Bronchial epithelial cell (primary cell): ENCODE data around the gene GPR35. TPM values are rescaled to one million over a fixed set of nuclear protein-coding genes. Genes with fewer than 3 reads are reported as not detected.
A peak's percentile ranks its signal among the peaks of the same experiment; 100 is the strongest.

Experiments
- DNase-seq: peaks from one replicate; pipeline ENCODE4 v3.0.0-alpha.2; 2010; ENCODE audit warnings: low read depth
- FAIRE-seq: peaks from 2 replicates; lab custom pipeline; 2011; peaks lifted over from hg19 to GRCh38; lab: Jason Lieb, UNC
- H3K27me3 ChIP-seq: 2 replicates; pipeline ENCODE4 v1.5.1; 2011; ENCODE audit warnings: low read length; ENCODE audit not compliant: control insufficient read depth, insufficient read depth
- H3K36me3 ChIP-seq: 2 replicates; pipeline ENCODE4 v1.5.1; 2011; ENCODE audit warnings: low read length; ENCODE audit not compliant: control insufficient read depth, insufficient read depth
- H3K4me3 ChIP-seq: 2 replicates; pipeline ENCODE4 v1.5.1; 2011; ENCODE audit warnings: mild to moderate bottlenecking, low read depth, low read length, control low read depth
- CTCF ChIP-seq: IDR thresholded peaks from 2 replicates; pipeline ENCODE4 v1.5.1; 2011; ENCODE audit warnings: mild to moderate bottlenecking, moderate library complexity, low read length, control low read depth, inconsistent platforms; ENCODE audit not compliant: insufficient read depth, severe bottlenecking
- total RNA-seq: library from RNA; depleted of rRNA; stranded (reverse); fragments of >200 nt; gene quantifications from 2 replicates; pipeline ENCODE4 v1.2.1, GENCODE V29; 2014

Gene GPR35
- total RNA-seq, 1 donor from 2014 or later, result 0.26 TPM

GRCh38 chr2:240586919-240587800, 38.1 kb upstream of the GPR35 start:
- no peaks in the 10 kb centered on the region for H3K27me3 ChIP-seq
- FAIRE-seq (no peak), DNase-seq (peak; percentile 28)
- peak overlapping the region; percentile 78 for H3K4me3 ChIP-seq
- peaks cover 14% of the 10 kb centered on the region for H3K36me3 ChIP-seq
- TF ChIP-seq CTCF, result no peak

- H3K36me3 ChIP-seq, result peaks cover 17% of the 10 kb centered on the region
- no peak for TF ChIP-seq CTCF
- no peaks in the 10 kb centered on the region for H3K27me3 ChIP-seq
- FAIRE-seq (peak; percentile 32), DNase-seq (no peak)
- no peak overlapping the region for H3K4me3 ChIP-seq
Measured at GRCh38 chr2:240588006-240588655, 37.1 kb upstream of the GPR35 start.

DNA sequence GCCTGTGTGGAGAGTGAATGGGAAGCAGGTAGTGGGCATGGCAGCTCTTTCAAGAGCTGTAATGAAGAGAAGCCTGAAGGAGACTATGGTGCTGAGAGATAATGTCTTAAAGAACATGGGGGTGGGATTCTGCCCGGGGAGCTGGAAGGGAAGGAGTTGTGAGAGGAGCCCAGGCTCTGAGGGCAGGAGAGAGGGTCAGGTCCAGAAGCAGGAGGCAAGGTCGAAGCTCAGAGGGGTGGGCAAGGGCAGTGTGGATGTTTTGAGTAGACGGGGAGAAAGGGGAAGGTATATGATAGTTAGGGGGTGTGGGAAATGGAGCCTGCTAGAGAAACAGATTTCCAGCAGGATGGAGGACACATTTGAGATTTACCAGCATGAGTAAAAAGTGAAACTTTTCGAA, 36.6 kb upstream of the GPR35 start:
- FAIRE-seq, result no peak

GRCh38 chr2:240589375-240589774, 35.9 kb upstream of the GPR35 start:
- FAIRE-seq, result no peak
- peaks cover 23% of the 10 kb centered on the region for H3K36me3 ChIP-seq

More for the DNA sequence above, 36.6 kb upstream of the GPR35 start:
- Histone ChIP-seq H3K36me3 (peaks cover 20% of the 10 kb centered on the region), H3K27me3 (no peaks in the 10 kb centered on the region), H3K4me3 (no peak overlapping the region)
- DNase-seq, result no peak
- TF ChIP-seq CTCF, result no peak

DNA sequence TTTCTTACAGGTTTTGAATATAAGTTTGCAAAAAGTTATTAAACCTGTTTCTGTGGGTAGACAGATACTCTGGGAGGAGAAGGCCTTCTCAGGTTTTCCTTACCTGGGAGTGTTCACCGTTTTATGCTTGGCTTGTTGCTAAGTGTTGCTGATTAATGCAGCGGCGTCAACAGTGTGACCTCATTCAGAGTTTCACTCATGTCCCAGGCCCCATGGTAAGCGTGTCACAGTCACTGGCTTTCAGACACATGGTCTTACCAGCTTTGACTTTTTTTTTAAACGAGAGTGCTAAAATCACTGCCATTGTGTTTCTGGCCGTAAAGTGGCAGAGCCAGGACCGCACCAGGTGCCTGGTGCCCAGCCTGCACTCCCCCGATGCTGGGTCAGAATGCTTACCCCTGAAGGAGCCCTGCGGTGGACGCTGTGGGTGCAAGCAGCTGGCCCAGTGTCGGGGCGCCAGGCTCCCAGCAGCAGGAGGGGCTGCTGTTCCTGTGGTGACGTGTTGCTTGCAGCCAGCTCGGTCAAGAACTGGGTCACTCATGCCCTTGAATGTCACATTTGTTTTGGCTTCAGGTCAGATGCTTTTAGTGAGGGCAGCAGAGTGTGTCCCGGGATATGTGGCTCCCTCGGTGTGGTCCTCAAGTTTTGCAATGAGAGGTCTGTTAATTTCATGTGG, 35.3 kb upstream of the GPR35 start:
- DNase-seq (no peak), FAIRE-seq (no peak)
- no peak overlapping the region for H3K4me3 ChIP-seq
- TF ChIP-seq CTCF, result no peak
- H3K27me3 ChIP-seq, result no peaks in the 10 kb centered on the region
- H3K36me3 ChIP-seq, result peaks cover 22% of the 10 kb centered on the region

More at GRCh38 chr2:240589375-240589774, 35.9 kb upstream of the GPR35 start:
- Histone ChIP-seq H3K4me3 (no peak overlapping the region), H3K27me3 (no peaks in the 10 kb centered on the region)
- DNase-seq, result no peak
- no peak for TF ChIP-seq CTCF
